Calu3 (cell line): ENCODE results near the gene EEF2. TPM values are rescaled to one million over a fixed set of nuclear protein-coding genes. Genes with fewer than 3 reads are reported as not detected.

Source experiments
- BruUV-seq: library from RNA; stranded (reverse); fragments of 400-500 nt; replicated peaks from 2 replicates; lab custom pipeline; 2021; lab: Mats Ljungman, UMichigan
- CTCF ChIA-PET: fragments of 300-600 bp; sonication (Branson Sonifier 250); formaldehyde crosslinking; loops from one replicate; lab custom pipeline; 2022; ENCODE audit warnings: antibody characterized with exemption; lab: Charles Lee
- DNase-seq: peaks from one replicate; pipeline ENCODE4 v3.0.0; 2022
- H3K27ac Mint-ChIP-seq: one replicate; pipeline ENCODE4 v1.8.0; 2022; ENCODE audit warnings: mixed read lengths; ENCODE audit not compliant: unreplicated experiment
- H3K27me3 Mint-ChIP-seq: one replicate; pipeline ENCODE4 v1.8.0; 2022; ENCODE audit warnings: mixed read lengths; ENCODE audit not compliant: unreplicated experiment
- H3K36me3 Mint-ChIP-seq: one replicate; pipeline ENCODE4 v1.8.0; 2022; ENCODE audit warnings: mild to moderate bottlenecking, moderate library complexity, mixed read lengths; ENCODE audit not compliant: insufficient read depth, unreplicated experiment
- H3K4me1 Mint-ChIP-seq: one replicate; pipeline ENCODE4 v1.8.0; 2022; ENCODE audit warnings: mild to moderate bottlenecking, low read depth, mixed read lengths; ENCODE audit not compliant: unreplicated experiment
- H3K4me3 Mint-ChIP-seq: one replicate; pipeline ENCODE4 v1.8.0; 2022; ENCODE audit warnings: mild to moderate bottlenecking, low read depth, moderate library complexity, mixed read lengths; ENCODE audit not compliant: unreplicated experiment
- H3K9me3 Mint-ChIP-seq: one replicate; pipeline ENCODE4 v1.8.0; 2022; ENCODE audit warnings: low read depth, mixed read lengths; ENCODE audit not compliant: unreplicated experiment
- intact Hi-C: fragments of 100-400 bp; cut with micrococcal nuclease; formaldehyde crosslinking; loops from one replicate; pipeline ENCODE4 v1.10.0; 2022; ENCODE audit not compliant: unreplicated experiment
- total RNA-seq: library from RNA; stranded (reverse); gene quantifications from 2 replicates; pipeline ENCODE4 v1.2.3, GENCODE V29; 2022
- TF ChIP-seq, protein P1 (sequence below): fragments of 200-600 bp; IDR thresholded peaks from one replicate; pipeline ENCODE4 v1.8.0; 2022; ENCODE audit warnings: antibody characterized with exemption; ENCODE audit not compliant: unreplicated experiment

Gene EEF2
- total RNA-seq, 1 experiment from 2014 or later, result 1,166 TPM

GRCh38 chr19:4032436-4032835, 47.2 kb upstream of the EEF2 start:
- H3K36me3 Mint-ChIP-seq, result peaks cover 46% of the 10 kb centered on the region
- no TSS peak for BruUV-seq
- no peak overlapping the region for H3K27ac Mint-ChIP-seq
- intact Hi-C loops, result no loop called here
- no peaks in the 10 kb centered on the region for H3K27me3 Mint-ChIP-seq
- no peaks in the 10 kb centered on the region for H3K9me3 Mint-ChIP-seq
- CTCF ChIA-PET, result no interaction called here
- no peak for DNase-seq
- H3K4me1 Mint-ChIP-seq, result no peaks in the 10 kb centered on the region
- H3K4me3 Mint-ChIP-seq, result no peak overlapping the region
- TF ChIP-seq, protein P1, sequence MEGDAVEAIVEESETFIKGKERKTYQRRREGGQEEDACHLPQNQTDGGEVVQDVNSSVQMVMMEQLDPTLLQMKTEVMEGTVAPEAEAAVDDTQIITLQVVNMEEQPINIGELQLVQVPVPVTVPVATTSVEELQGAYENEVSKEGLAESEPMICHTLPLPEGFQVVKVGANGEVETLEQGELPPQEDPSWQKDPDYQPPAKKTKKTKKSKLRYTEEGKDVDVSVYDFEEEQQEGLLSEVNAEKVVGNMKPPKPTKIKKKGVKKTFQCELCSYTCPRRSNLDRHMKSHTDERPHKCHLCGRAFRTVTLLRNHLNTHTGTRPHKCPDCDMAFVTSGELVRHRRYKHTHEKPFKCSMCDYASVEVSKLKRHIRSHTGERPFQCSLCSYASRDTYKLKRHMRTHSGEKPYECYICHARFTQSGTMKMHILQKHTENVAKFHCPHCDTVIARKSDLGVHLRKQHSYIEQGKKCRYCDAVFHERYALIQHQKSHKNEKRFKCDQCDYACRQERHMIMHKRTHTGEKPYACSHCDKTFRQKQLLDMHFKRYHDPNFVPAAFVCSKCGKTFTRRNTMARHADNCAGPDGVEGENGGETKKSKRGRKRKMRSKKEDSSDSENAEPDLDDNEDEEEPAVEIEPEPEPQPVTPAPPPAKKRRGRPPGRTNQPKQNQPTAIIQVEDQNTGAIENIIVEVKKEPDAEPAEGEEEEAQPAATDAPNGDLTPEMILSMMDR, result no peak

DNA sequence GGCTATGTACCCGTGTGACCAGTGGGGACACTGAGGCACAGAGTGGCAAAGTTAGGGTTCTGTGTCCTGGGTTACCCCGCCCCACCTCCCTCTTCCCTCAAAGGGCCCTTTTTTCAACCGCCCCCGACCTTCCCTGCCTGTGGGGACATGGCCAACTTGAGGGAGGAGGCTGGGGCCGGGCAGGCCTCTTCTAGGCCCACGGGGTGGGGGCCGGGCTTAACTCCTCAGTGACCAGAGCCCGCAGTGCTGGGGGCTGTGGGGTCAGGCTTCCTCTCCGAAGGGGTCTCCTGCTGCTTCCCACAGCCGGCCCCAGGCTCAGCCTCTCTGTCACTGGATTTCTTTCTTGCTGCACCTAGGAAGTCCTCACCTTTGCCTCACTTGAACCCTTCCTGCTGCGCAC, 46.2 kb upstream of the EEF2 start:
- DNase-seq, result no peak
- TF ChIP-seq, protein P1, result no peak
- no peak overlapping the region for H3K27ac Mint-ChIP-seq
- CTCF ChIA-PET, result no interaction called here
- intact Hi-C loops, result no loop called here
- no peaks in the 10 kb centered on the region for H3K4me1 Mint-ChIP-seq
- H3K4me3 Mint-ChIP-seq, result peak overlapping the region; percentile 39
- H3K36me3 Mint-ChIP-seq, result peaks cover 50% of the 10 kb centered on the region
- H3K27me3 Mint-ChIP-seq, result no peaks in the 10 kb centered on the region
- H3K9me3 Mint-ChIP-seq, result no peaks in the 10 kb centered on the region
- no TSS peak for BruUV-seq

DNA sequence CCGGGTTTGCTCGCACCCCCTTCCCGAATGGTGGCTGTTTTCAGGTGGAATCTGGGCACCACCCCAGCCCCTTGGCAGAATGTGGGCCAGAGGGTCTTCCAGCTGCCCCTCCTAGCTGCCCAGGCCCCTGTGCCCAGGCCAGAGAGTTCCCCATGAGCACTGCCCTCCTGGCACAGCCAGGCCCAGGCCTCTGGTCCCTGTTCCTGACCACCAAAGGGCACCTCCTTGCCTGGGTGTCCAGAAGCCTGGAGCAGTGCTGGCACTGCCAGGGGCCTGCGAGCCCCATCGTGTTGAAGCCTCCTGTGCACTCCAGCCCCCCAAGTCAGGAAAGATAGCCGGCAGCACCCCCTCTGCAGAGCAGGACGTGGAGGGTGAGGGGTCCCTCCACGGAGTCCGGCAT, 45.7 kb upstream of the EEF2 start:
- no peak overlapping the region for H3K27ac Mint-ChIP-seq
- H3K4me1 Mint-ChIP-seq, result no peaks in the 10 kb centered on the region
- peaks cover 50% of the 10 kb centered on the region for H3K36me3 Mint-ChIP-seq
- no peak for DNase-seq
- H3K9me3 Mint-ChIP-seq, result no peaks in the 10 kb centered on the region
- CTCF ChIA-PET, result no interaction called here
- no TSS peak for BruUV-seq
- TF ChIP-seq, protein P1, result no peak
- H3K27me3 Mint-ChIP-seq, result no peaks in the 10 kb centered on the region
- intact Hi-C loops, result no loop called here
- no peak overlapping the region for H3K4me3 Mint-ChIP-seq

DNA sequence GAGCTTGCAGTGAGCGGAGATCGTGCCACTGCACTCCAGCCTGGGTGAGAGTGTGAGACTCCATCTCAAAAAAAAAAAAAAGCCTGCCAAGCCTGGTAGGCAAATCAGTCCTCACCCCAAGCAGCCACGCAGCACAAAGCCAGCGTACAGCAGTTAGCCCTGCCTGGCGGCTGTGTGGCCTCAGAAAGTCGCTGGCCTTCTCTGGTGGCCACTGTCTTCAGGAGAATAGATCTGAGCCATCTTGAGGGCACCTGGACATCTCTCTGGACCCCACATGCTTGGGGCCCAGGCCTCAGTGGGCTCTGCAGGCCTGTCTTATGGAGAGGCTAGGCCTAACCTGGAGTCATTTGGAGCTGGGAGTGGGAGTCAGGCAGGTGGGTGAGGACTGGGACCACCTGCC, 45.3 kb upstream of the EEF2 start:
- DNase-seq, result no peak
- no peaks in the 10 kb centered on the region for H3K27me3 Mint-ChIP-seq
- no peaks in the 10 kb centered on the region for H3K9me3 Mint-ChIP-seq
- no TSS peak for BruUV-seq
- no peak overlapping the region for H3K27ac Mint-ChIP-seq
- H3K4me3 Mint-ChIP-seq, result no peak overlapping the region
- TF ChIP-seq, protein P1, result no peak
- peaks cover 53% of the 10 kb centered on the region for H3K36me3 Mint-ChIP-seq
- no peaks in the 10 kb centered on the region for H3K4me1 Mint-ChIP-seq
- intact Hi-C loops, result no loop called here
- CTCF ChIA-PET, result no interaction called here

- intact Hi-C loops, result no loop called here
- DNase-seq, result no peak
- CTCF ChIA-PET, result interaction anchor here (0.6 kb wide), 1 partner anchor 96 kb away, joined by 3 read pairs; no protein-coding TSS in a partner anchor
- BruUV-seq, result no TSS peak
- TF ChIP-seq, protein P1, result no peak
- H3K27ac Mint-ChIP-seq, result peak overlapping the region; percentile 39
- no peak overlapping the region for H3K4me3 Mint-ChIP-seq
- H3K27me3 Mint-ChIP-seq, result no peaks in the 10 kb centered on the region
- peaks cover 58% of the 10 kb centered on the region for H3K36me3 Mint-ChIP-seq
- H3K9me3 Mint-ChIP-seq, result no peaks in the 10 kb centered on the region
- H3K4me1 Mint-ChIP-seq, result no peaks in the 10 kb centered on the region
Measured at GRCh38 chr19:4029247-4029614, 44.0 kb upstream of the EEF2 start.
